ENCODE results near the gene XAF1.

GRCh38 chr17:6796887-6797490 lies 41.1 kb downstream of the XAF1 start:
- no peak for TF ChIP-seq CTCF (IDR thresholded peaks at IDR 0.05 in 4 of 5, conservative IDR thresholded peaks at IDR 0.05 in 1 of 5)
- TF ChIP-seq POLR2A (IDR thresholded peaks at IDR 0.05), result no peak

All from gastrocnemius medialis (tissue), 4 donors.